ENCODE data around the gene LPIN1.

LPIN1 gene

DNA sequence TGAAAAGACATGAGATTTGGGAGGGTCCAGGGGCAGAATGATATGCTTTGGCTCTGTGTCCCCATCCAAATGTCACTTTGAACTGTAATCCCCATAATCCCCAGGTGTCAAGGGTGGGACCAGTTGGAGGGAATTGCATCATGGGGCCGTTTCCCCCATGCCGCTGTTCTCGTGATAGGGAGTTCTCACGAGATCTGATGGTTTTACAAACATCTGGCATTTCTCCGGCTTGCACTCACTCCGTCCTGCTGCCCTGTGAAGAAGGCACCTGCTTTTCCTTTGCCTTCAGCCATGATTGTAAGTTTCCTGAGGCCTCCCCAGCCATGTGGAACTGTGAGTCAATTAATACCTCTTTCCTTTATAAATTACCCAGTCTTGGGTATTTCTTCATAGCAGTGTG lies 51.4 kb downstream of the LPIN1 start:
- no peak overlapping the region for H3K4me3 Mint-ChIP-seq
- H3K27ac Mint-ChIP-seq: no peak overlapping the region
- peaks cover 72% of the 10 kb centered on the region for H3K36me3 Mint-ChIP-seq (ENCODE audit: low read depth)
- H3K4me1 Mint-ChIP-seq: no peaks in the 10 kb centered on the region
- H3K27me3 Mint-ChIP-seq (ENCODE audit: low read depth): no peaks in the 10 kb centered on the region
- no peaks in the 10 kb centered on the region for H3K9me3 Mint-ChIP-seq
- TF ChIP-seq, protein P1, sequence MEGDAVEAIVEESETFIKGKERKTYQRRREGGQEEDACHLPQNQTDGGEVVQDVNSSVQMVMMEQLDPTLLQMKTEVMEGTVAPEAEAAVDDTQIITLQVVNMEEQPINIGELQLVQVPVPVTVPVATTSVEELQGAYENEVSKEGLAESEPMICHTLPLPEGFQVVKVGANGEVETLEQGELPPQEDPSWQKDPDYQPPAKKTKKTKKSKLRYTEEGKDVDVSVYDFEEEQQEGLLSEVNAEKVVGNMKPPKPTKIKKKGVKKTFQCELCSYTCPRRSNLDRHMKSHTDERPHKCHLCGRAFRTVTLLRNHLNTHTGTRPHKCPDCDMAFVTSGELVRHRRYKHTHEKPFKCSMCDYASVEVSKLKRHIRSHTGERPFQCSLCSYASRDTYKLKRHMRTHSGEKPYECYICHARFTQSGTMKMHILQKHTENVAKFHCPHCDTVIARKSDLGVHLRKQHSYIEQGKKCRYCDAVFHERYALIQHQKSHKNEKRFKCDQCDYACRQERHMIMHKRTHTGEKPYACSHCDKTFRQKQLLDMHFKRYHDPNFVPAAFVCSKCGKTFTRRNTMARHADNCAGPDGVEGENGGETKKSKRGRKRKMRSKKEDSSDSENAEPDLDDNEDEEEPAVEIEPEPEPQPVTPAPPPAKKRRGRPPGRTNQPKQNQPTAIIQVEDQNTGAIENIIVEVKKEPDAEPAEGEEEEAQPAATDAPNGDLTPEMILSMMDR (IDR thresholded peaks at IDR 0.05; ENCODE audit: unreplicated experiment in 3 of 3): no peak

DNA sequence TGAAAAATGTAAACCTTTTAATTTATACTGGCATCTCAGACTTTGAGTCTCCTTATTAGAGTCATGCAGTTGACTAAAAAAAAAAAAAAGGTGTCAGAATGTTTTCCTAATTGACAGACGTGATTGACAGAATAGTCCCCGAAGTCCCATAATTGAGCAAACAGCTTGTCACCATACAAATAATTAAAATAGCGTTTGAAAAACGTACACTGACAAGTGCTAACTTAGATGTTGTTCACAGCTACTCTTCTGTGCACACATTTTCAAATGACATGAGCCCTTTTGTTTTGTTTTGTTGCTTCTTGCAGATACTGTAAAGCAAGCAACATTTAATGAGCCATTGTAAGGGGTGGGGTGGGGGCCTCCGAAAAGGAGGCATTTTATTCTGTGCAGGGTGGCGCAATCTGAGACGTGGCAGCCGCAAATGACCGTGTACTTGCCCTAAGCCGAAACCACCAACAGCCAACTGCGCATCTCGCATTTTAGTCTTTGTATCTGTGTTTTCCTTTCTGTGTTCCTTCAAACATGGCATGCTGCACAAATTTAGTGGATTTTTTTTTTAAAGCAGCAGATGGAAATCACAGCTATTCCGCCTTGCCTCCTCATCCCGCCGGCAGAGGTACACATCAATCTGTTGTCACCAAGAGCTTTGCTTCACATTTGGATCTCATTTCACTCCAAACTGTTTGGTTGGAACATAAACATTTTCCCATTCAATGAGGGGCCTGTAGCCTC lies 52.4 kb downstream of the LPIN1 start:
- no peak overlapping the region for H3K4me3 Mint-ChIP-seq
- TF ChIP-seq, protein P1 (IDR thresholded peaks at IDR 0.05; ENCODE audit: unreplicated experiment in 3 of 3): no peak
- no peaks in the 10 kb centered on the region for H3K4me1 Mint-ChIP-seq
- H3K27me3 Mint-ChIP-seq (ENCODE audit: low read depth): no peaks in the 10 kb centered on the region
- H3K9me3 Mint-ChIP-seq: no peaks in the 10 kb centered on the region
- H3K36me3 Mint-ChIP-seq (ENCODE audit: low read depth): peaks cover 70% of the 10 kb centered on the region
- no peak overlapping the region for H3K27ac Mint-ChIP-seq

- TF ChIP-seq, protein P1 (IDR thresholded peaks at IDR 0.05; ENCODE audit: unreplicated experiment in 3 of 3): no peak
- no peaks in the 10 kb centered on the region for H3K9me3 Mint-ChIP-seq
- no peaks in the 10 kb centered on the region for H3K27me3 Mint-ChIP-seq (ENCODE audit: low read depth)
- peaks cover 71% of the 10 kb centered on the region for H3K36me3 Mint-ChIP-seq (ENCODE audit: low read depth)
- H3K4me1 Mint-ChIP-seq: no peaks in the 10 kb centered on the region
- H3K27ac Mint-ChIP-seq: no peak overlapping the region
- no peak overlapping the region for H3K4me3 Mint-ChIP-seq
Observed at GRCh38 chr2:11799826-11800225, 53.4 kb downstream of the LPIN1 start.

DNA sequence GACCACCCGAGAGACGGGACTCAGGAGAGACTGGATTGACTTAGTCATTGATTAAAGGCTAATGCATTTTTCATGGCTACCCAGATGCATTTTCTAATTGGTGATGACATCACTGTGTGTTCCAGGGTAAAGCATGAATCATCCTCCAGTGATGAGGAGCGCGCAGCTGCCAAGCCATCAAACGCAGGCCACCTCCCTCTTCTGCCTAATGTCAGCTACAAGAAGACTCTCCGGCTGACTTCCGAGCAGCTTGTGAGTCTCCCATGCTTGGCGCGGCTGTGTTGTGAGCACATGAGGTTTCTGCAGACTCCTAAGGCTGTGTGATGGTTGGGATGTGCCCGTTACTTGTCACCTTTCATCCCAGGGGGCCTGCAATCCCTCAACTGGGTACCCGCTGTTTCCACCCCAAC lies 56.4 kb downstream of the LPIN1 start:
- Mint-ChIP-seq H3K27ac (no peak overlapping the region), H3K9me3 (no peaks in the 10 kb centered on the region), H3K36me3 (ENCODE audit: low read depth) (peaks cover 77% of the 10 kb centered on the region), H3K4me3 (no peak overlapping the region), H3K27me3 (ENCODE audit: low read depth) (no peaks in the 10 kb centered on the region), H3K4me1 (no peaks in the 10 kb centered on the region)
- TF ChIP-seq, protein P1 (IDR thresholded peaks at IDR 0.05; ENCODE audit: unreplicated experiment in 3 of 3): no peak

- Mint-ChIP-seq H3K9me3 (no peaks in the 10 kb centered on the region), H3K4me1 (no peaks in the 10 kb centered on the region), H3K4me3 (no peak overlapping the region), H3K27ac (no peak overlapping the region), H3K27me3 (ENCODE audit: low read depth) (no peaks in the 10 kb centered on the region), H3K36me3 (ENCODE audit: low read depth) (peaks cover 81% of the 10 kb centered on the region)
- TF ChIP-seq, protein P1 (IDR thresholded peaks at IDR 0.05; ENCODE audit: unreplicated experiment in 3 of 3): no peak
Observed at GRCh38 chr2:11805024-11805423, 58.6 kb downstream of the LPIN1 start.

DNA sequence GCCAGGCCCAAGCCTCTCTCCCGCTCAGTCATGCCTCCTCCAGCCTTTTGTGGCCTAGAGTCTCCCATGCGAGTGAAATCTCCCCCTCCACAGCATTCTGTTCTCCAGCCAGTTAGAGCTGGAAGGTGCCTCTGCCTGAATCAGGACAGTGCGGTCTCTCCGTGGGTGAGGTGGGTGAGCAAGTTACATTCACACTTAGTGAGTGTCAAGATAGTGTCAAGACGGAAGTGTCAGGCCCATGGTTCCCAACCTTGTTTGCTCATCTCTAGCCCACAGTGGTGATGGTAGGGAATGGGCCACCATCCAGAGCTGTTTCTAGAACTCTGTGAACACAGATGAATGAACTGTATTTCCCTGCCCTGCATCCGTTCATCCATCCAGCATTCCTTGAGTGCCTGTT lies 59.5 kb downstream of the LPIN1 start:
- Mint-ChIP-seq H3K9me3 (no peaks in the 10 kb centered on the region), H3K36me3 (ENCODE audit: low read depth) (peaks cover 86% of the 10 kb centered on the region), H3K27me3 (ENCODE audit: low read depth) (no peaks in the 10 kb centered on the region), H3K27ac (no peak overlapping the region), H3K4me3 (no peak overlapping the region), H3K4me1 (no peaks in the 10 kb centered on the region)
- TF ChIP-seq, protein P1 (IDR thresholded peaks at IDR 0.05; ENCODE audit: unreplicated experiment in 3 of 3): no peak
